Stimulated activated CD4-positive, alpha-beta T cell treated with anti-CD3 and anti-CD28 coated beads, Interleukin-4, amount 100 ng/mL, for 48 hours (primary cell): ENCODE data around the gene ATP2C1.

ENCODE experiments used
- DNase-seq, 2 donors: peaks; one replicate each; pipeline ENCODE4 v3.0.0-alpha.2; 2020; ENCODE audit warnings: low read depth in 2 of 2

ATP2C1 gene

DNA sequence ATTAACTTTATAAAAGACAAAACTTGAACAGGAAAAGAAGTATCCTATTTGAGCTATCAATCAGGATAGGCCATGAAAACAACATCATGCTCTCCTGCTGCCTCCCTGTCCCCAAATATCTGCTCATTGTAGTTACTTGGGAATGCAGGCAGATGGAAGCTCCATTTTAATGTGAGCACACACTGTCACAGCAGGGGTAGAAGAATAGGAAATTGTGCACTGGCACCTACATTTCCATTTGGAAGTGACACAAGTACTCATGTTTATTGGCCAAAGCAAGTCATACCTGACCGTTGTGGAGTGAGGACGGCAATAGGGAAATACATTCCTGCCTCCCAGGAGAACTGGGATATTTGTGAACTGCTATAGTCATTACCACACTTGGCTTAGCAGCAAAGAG lies 80.3 kb downstream of the ATP2C1 start:
- DNase-seq = no peak

DNA sequence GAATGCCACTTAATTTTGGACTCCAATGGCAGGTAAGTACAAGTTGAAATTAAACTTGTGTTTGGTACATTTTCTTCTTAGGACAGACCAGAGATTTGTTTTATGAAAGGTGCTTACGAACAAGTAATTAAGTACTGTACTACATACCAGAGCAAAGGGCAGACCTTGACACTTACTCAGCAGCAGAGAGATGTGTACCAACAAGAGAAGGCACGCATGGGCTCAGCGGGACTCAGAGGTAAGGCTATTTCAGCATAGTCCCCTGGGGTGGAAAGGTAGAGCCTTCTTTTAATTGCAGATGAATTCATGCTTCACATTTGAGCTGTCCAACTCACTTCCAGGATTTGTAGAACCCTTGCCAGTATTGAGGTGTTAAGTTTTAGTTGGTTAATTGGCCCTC lies 81.4 kb downstream of the ATP2C1 start:
- no peak for DNase-seq

GRCh38 chr3:130976706-130977105 lies 82.8 kb downstream of the ATP2C1 start:
- no peak for DNase-seq

GRCh38 chr3:130979117-130979516 lies 85.2 kb downstream of the ATP2C1 start:
- DNase-seq = no peak

- DNase-seq = no peak
These were observed 87.6 kb downstream of the ATP2C1 start for GRCh38 chr3:130981469-130981868.

- DNase-seq = no peak
These were observed 96.4 kb downstream of the ATP2C1 start for GRCh38 chr3:130990282-130990681.

DNA sequence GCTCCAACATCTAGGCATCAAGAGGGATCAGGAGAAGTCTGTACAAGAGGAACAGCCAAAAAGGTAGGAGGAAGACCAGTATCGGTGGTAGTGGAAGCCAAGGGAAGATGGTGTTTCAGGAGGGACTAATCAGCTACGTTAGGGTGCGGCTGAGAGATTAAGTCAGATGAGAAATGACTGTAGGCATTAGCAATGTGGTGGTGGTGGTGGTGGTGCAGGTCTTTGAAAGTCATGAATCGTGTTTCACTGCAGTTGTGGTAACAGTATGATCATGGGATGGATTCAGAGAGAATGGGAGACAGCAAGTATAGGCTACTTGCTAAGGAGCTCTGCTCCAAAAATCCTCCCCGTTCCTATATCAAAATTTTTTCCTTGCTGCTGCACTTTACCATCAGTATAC lies 97.2 kb downstream of the ATP2C1 start:
- DNase-seq = no peak

GRCh38 chr3:130992344-130992743 lies 98.5 kb downstream of the ATP2C1 start:
- no peak for DNase-seq

DNA sequence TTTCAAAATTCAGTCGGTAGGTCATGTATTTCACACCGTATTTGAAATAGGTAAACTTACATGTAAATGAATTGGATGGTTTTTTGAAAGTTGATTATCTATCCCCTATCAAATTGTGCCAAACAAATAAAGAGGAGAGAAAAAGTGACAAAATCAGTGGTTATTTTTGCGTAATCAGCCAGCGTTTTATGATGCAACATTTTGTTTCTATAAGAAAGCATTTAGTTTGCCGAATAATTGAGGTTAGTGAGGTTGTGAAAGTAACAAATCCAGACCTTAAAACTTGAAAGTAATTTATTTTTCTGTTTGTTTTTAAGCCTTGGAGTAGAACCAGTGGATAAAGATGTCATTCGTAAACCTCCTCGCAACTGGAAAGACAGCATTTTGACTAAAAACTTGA lies 103.4 kb downstream of the ATP2C1 start:
- DNase-seq = no peak

DNA sequence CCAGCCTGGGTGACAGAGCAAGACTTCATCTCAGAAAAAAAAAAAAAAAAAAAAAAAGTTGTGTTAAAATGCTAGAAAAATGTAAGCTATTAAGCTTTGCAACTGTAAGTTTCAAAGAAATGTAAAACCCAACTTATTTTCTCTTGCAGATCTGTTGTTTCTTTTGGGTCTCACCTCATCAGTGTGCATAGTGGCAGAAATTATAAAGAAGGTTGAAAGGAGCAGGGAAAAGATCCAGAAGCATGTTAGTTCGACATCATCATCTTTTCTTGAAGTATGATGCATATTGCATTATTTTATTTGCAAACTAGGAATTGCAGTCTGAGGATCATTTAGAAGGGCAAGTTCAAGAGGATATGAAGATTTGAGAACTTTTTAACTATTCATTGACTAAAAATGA lies 107.2 kb downstream of the ATP2C1 start:
- DNase-seq = no peak

GRCh38 chr3:131004603-131005002 lies 110.7 kb downstream of the ATP2C1 start:
- no peak for DNase-seq

DNA sequence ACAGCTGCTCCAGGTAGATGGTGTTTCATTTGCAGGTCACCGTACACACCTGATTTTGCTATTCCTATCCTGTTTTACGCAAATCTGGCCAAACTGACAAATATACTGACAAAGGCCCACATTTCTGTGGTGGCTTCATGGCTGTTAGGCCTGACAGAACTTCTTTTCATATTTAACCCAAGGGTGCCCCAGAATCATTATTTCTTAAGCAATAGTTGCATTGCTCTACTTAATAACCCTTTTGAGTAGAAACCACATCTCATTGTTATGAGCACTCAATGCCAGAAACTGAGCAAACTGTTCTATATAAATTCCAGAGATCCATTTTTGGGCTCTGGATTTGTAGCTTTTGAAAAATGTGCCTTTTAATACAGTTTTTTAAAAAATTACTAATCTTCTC lies 113.4 kb downstream of the ATP2C1 start:
- DNase-seq = no peak

DNA sequence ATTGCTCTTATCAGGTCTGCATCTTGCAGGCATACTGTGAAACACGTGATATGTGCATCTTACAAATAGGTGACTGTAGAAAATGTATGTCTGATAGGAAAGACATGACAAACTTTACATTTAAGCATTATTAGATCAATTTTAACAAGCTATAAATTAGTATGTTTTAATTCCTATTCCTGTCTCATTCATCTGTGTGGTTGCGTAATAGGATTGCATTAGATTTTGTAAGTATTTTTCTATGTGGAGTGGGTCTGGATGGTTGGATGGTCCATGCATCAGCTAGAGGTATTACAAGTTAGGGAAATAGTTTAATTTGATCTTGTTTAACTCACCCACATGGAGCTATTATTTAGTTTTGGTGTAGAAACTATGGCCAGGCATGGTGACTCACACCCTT lies 113.9 kb downstream of the ATP2C1 start:
- no peak for DNase-seq

DNA sequence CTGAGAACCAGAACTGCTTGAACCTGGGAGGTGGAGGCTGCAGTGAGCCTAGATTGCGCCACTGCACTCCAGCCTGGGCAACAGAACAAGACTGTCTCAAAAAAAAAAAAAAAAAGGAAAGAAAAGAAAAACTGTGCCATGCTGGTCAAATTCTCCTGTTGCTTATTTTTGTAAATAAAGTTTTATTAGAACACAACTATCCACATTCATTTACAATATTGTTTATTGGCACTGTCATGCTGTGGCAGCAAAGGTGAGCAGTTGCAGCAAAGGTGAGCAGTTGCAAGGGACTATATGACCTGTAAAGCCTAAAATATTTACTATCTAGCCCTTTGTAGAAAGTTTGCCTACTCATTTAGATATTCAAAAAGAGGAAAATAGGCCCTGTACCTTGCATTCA lies 114.4 kb downstream of the ATP2C1 start:
- DNase-seq = no peak

- DNase-seq = no peak
These were observed 115.8 kb downstream of the ATP2C1 start for GRCh38 chr3:131009698-131010097.

DNA sequence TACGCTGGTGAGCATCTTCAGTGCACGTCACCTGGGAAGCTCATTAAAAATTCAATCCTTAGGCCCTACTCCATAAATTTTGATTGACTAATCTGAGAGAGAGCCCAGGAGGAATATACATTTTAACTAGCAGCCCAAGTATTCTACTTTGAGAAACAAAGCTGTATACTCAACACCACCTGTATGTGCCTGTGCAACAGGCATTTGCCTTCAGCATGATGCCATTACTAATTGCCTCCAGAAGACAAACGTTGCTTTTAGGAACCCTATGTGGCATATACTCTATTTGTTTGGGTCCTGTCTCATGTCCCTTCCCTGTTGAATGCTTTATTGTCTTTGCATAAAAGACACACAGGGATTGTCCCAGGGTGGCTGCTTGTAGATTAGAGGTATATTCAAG lies 125.1 kb downstream of the ATP2C1 start:
- no peak for DNase-seq

DNA sequence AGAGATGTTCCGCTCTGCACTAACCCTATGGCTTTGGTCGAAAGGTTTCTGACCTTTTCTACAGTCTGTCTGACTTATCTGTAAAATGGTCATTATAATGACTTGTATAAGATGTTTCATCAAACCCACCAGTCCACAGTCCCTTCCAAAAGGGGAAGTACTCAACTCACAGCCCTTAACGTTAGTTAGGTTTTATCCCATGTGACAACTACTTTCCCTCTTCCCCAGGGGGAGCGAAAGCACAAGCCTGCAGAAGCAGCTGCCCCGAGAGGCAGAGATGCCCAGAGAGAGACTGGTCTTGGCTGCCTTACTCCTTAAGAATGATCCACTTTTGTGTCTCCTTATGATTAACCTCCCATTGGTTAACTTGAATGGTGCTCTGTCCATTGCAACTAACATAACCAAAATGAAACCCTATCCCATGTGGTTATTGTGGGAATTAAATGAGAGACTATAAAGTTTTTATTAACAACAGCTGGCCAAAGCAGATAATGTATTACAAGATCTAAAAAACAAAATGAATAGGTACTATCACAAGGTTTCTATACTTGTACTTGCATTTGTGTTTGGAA lies 126.3 kb downstream of the ATP2C1 start:
- DNase-seq = no peak

GRCh38 chr3:131025539-131025938 lies 131.7 kb downstream of the ATP2C1 start:
- DNase-seq = no peak

GRCh38 chr3:131026321-131027151 lies 132.7 kb downstream of the ATP2C1 start, which contains the start of the genes ASTE1 and NEK11:
TSS of gene ASTE1 (minus strand) at chr3:131026825. CDS start at chr3:131025306, 1,519 bp downstream.
TSS of gene NEK11 (plus strand) at chr3:131026877. CDS start at chr3:131029709, 2,832 bp downstream.
- DNase-seq = peak; percentile 82 to 90

DNA sequence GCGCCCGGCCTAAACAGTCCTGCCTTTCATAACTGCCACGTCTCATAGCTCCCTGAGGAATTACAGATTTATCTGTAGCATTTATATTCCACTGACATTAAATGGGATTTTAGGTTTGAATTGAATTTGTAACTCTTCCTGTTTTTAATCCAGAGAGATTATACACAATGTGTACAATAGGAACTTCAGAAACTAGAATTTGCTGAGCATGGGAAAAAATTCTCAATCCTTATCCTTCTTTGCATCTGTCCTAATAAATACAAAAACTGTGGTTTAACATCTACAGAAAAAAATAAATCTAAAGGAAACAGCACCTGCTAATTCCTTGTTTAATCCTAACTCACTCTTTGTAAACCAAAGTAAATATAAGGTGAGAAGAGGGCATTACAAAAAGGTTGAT lies 135.0 kb downstream of the ATP2C1 start:
- no peak for DNase-seq

DNA sequence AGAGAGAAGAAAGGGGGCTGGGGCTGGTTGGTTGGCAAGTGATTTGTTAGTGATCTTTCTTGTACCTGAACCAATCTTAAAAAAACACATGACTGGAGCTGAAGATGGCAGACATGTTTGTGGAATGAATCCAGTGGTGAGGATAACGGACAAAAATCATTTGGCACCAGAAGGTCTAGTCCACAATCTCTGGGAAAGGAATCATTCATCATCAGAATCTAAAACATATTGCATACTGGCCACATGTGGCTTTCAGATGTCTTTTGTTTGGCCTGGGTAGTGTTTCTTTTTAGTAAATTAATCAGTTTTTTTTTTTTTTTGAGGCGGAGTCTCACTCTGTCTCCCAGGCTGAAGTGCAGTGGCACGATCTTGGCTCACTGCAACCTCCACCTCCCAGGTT lies 137.8 kb downstream of the ATP2C1 start:
- no peak for DNase-seq

DNA sequence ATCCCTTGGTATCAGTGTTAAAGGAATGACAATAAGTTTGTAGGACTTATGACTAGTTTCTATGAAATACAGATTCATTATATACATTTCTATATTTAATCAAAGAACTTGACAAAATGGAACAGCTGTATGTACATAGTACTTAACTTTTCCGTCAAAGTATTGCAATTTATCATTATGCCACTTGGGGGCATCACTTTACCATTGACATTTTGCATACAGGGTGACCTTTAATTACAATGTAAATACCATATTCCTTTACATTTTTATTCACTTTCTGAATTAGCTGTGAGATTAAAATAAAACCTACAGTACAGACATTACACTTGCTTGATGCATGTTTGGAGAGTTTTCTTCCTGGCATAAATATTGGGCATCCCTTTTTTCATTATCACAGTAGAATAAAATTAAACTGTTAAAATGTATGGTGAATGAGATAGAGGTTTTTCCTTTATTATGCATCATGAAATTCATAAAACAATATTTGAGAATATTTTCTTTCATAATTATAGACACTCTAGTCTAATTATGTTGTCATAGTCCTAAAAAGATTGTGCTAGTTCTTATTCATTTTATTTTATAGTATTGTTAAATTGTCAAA lies 139.7 kb downstream of the ATP2C1 start:
- DNase-seq = no peak

- DNase-seq = no peak
These were observed 142.4 kb downstream of the ATP2C1 start for GRCh38 chr3:131036200-131036816.
